Smooth muscle cell (in vitro differentiated cells): Measurements from ENCODE around the gene KDF1. TPM values are rescaled to one million over a fixed set of nuclear protein-coding genes. Genes with fewer than 3 reads are reported as not detected.

Experiments
- DNase-seq: peaks from one replicate; lab custom pipeline; 2025; ENCODE audit not compliant: unreplicated experiment; lab: John Stamatoyannopoulos, UW
- H2AFZ ChIP-seq: fragments of 200-600 bp; sonication (generic); 2 replicates; pipeline ENCODE4 v1.6.0; 2016; ENCODE audit warnings: antibody characterized with exemption, low read depth, mild to moderate bottlenecking
- H3F3A ChIP-seq: fragments of 200-600 bp; sonication (generic); 2 replicates; pipeline ENCODE4 v1.6.0; 2017; ENCODE audit warnings: antibody characterized with exemption, low read depth
- H3K27ac ChIP-seq: fragments of 200-600 bp; sonication (generic); 2 replicates; pipeline ENCODE4 v1.5.1; 2016; ENCODE audit warnings: low read depth, mild to moderate bottlenecking
- H3K27me3 ChIP-seq: fragments of 200-600 bp; sonication (generic); 2 replicates; pipeline ENCODE4 v1.6.1; 2016; ENCODE audit warnings: low read depth, mild to moderate bottlenecking
- H3K36me3 ChIP-seq: fragments of 200-600 bp; sonication (generic); 2 replicates; pipeline ENCODE4 v1.5.1; 2016; ENCODE audit warnings: low read depth
- H3K4me1 ChIP-seq: fragments of 200-600 bp; sonication (generic); 2 replicates; pipeline ENCODE4 v1.5.1; 2016; ENCODE audit warnings: low read depth
- H3K4me2 ChIP-seq: fragments of 200-600 bp; sonication (generic); 2 replicates; pipeline ENCODE4 v1.6.0; 2016; ENCODE audit warnings: mild to moderate bottlenecking
- H3K4me3 ChIP-seq: fragments of 200-600 bp; sonication (generic); 2 replicates; pipeline ENCODE4 v1.5.1; 2016; ENCODE audit warnings: mild to moderate bottlenecking
- H3K79me2 ChIP-seq: fragments of 200-600 bp; sonication (generic); 2 replicates; pipeline ENCODE4 v1.6.0; 2016; ENCODE audit warnings: low read depth, mild to moderate bottlenecking
- H3K9ac ChIP-seq: fragments of 200-600 bp; sonication (generic); 2 replicates; pipeline ENCODE4 v1.6.0; 2016; ENCODE audit warnings: low read depth
- H3K9me3 ChIP-seq: fragments of 200-600 bp; sonication (generic); replicated peaks from 2 replicates; pipeline ENCODE4 v1.5.1; 2016; ENCODE audit warnings: low read depth
- H4K20me1 ChIP-seq: fragments of 200-600 bp; sonication (generic); 2 replicates; pipeline ENCODE4 v1.6.0; 2016; ENCODE audit warnings: low read depth
- WGBS: methylation state at CpG from one replicate; pipeline ENCODE4 v1.1.7; 2016; ENCODE audit warnings: low lambda C conversion rate; 5-methylcytosine and 5-hydroxymethylcytosine counted together
- polyA plus RNA-seq: library from polyadenylated mRNA; unstranded; fragments of >200 nt; fragmentation: Nextera tagmentation; extraction: Ambion mirVana; gene quantifications from 2 replicates; pipeline ENCODE4 v1.2.1, GENCODE V29; 2016
- total RNA-seq: library from RNA; depleted of rRNA; stranded (reverse); fragments of >200 nt; gene quantifications from 2 replicates; pipeline ENCODE4 v1.2.3, GENCODE V29; 2014
- TF ChIP-seq, protein P1 (sequence below): fragments of 200-600 bp; sonication (generic); IDR thresholded peaks from 2 replicates; pipeline ENCODE4 v1.5.1; 2017; ENCODE audit warnings: borderline replicate concordance, mild to moderate bottlenecking, antibody characterized with exemption; ENCODE audit not compliant: insufficient read depth, poor library complexity, severe bottlenecking

The KDF1 gene
- total and polyA plus RNA-seq, 2 experiments from 2014 or later: 0.96 to 2.7 TPM

GRCh38 chr1:26983863-26984262 is 23.6 kb upstream of the KDF1 start:
- DNase-seq: no peak
- H4K20me1 ChIP-seq: no peaks in the 10 kb centered on the region
- 92% methylated on average over 5 of the region's 5 CpGs for WGBS
- TF ChIP-seq, protein P1, sequence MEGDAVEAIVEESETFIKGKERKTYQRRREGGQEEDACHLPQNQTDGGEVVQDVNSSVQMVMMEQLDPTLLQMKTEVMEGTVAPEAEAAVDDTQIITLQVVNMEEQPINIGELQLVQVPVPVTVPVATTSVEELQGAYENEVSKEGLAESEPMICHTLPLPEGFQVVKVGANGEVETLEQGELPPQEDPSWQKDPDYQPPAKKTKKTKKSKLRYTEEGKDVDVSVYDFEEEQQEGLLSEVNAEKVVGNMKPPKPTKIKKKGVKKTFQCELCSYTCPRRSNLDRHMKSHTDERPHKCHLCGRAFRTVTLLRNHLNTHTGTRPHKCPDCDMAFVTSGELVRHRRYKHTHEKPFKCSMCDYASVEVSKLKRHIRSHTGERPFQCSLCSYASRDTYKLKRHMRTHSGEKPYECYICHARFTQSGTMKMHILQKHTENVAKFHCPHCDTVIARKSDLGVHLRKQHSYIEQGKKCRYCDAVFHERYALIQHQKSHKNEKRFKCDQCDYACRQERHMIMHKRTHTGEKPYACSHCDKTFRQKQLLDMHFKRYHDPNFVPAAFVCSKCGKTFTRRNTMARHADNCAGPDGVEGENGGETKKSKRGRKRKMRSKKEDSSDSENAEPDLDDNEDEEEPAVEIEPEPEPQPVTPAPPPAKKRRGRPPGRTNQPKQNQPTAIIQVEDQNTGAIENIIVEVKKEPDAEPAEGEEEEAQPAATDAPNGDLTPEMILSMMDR: no peak
- H3K9me3 ChIP-seq: no peaks in the 10 kb centered on the region
- H3K27me3 ChIP-seq: peaks cover 3% of the 10 kb centered on the region
- H2AFZ ChIP-seq: no peak overlapping the region
- no peaks in the 10 kb centered on the region for H3K4me1 ChIP-seq
- H3K4me2 ChIP-seq: no peak overlapping the region
- H3K36me3 ChIP-seq: no peaks in the 10 kb centered on the region
- H3K9ac ChIP-seq: no peak overlapping the region
- H3K4me3 ChIP-seq: no peak overlapping the region
- no peaks in the 10 kb centered on the region for H3K79me2 ChIP-seq
- H3F3A ChIP-seq: no peaks in the 10 kb centered on the region
- no peak overlapping the region for H3K27ac ChIP-seq

DNA sequence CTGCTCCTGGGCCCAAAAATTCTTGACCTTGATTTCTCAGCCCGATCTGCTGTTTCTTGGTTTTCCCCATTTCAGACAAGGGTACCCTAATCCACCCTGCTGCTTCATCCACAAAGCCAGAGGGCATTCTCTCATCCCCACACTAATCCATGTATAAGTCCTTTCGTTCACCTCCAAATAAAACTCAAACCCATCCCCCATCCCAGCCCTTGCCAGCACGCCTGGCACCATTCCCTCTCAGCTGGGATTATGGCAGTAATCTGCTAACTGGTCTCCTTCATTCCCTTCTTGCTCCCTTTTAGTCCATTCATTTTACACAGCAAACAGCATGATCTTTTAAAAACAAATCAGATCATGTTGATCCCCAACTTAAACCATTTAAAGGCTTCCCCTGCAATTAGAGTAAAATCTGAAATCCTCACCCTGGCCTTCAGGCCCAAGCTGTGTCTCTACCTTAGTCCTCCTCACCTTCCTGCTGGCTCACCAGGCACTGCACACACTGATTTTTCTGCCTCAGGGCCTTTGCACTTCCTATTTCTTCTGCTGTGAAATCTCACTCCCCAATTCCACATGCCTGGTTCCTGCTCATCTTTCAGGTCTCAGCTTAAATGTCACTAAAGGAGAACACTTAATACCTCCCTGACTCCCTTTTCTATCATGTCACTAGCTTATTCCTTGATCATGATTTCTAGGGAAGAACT is 21.0 kb upstream of the KDF1 start:
- no peaks in the 10 kb centered on the region for H4K20me1 ChIP-seq
- TF ChIP-seq, protein P1: no peak
- H2AFZ ChIP-seq: no peak overlapping the region
- no peak overlapping the region for H3K27ac ChIP-seq
- WGBS: 90% methylated on average over 3 of the region's 3 CpGs
- H3K79me2 ChIP-seq: no peaks in the 10 kb centered on the region
- H3K9me3 ChIP-seq: no peaks in the 10 kb centered on the region
- no peak for DNase-seq
- peaks cover 3% of the 10 kb centered on the region for H3K27me3 ChIP-seq
- H3K4me2 ChIP-seq: no peak overlapping the region
- no peak overlapping the region for H3K4me3 ChIP-seq
- H3K9ac ChIP-seq: no peak overlapping the region
- H3F3A ChIP-seq: no peaks in the 10 kb centered on the region
- H3K36me3 ChIP-seq: no peaks in the 10 kb centered on the region
- H3K4me1 ChIP-seq: no peaks in the 10 kb centered on the region

GRCh38 chr1:26978901-26979300 is 18.6 kb upstream of the KDF1 start:
- no peaks in the 10 kb centered on the region for H4K20me1 ChIP-seq
- H3F3A ChIP-seq: no peaks in the 10 kb centered on the region
- H3K4me2 ChIP-seq: no peak overlapping the region
- 94% methylated on average over 2 of the region's 2 CpGs for WGBS
- H3K79me2 ChIP-seq: no peaks in the 10 kb centered on the region
- H3K27me3 ChIP-seq: no peaks in the 10 kb centered on the region
- no peak overlapping the region for H3K4me3 ChIP-seq
- H3K36me3 ChIP-seq: no peaks in the 10 kb centered on the region
- H3K9ac ChIP-seq: no peak overlapping the region
- DNase-seq: no peak
- H3K9me3 ChIP-seq: no peaks in the 10 kb centered on the region
- H2AFZ ChIP-seq: no peak overlapping the region
- H3K4me1 ChIP-seq: no peaks in the 10 kb centered on the region
- TF ChIP-seq, protein P1: no peak
- H3K27ac ChIP-seq: no peak overlapping the region
